Measurements from ENCODE around the gene CLEC10A.

DNA sequence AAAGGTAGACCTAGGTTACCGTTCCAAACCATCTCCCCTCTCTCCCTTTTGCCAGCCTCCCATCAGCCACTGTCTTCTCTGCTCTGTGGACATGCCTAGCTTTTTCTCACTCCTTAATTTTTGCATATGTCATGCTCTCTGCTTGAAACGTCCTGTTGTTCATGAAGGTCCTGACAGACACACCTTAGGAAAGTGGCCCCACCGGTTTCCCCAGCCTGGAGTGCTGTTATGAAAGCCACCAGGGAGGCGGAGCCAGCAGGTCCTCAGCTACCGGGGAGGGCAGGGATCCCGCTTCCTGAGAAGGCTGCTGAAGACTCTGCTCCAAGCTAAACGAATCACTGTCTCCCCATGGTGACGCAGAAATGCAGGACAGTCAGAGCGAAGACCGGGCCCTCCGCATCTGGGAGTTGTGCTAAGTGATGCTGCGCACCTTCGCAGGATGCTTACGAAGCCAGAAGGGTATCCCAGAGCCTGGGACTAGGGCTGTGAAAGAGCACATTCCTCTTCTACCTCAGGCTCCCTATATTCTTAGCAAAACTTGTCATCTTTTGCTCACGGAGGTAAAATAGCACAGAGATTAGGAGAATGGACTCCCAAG, 33.8 kb downstream of the CLEC10A start:
- no peak for TF ChIP-seq EZH2phosphoT487 (IDR thresholded peaks at IDR 0.05; ENCODE audit: borderline replicate concordance)
- TF ChIP-seq, protein P1, sequence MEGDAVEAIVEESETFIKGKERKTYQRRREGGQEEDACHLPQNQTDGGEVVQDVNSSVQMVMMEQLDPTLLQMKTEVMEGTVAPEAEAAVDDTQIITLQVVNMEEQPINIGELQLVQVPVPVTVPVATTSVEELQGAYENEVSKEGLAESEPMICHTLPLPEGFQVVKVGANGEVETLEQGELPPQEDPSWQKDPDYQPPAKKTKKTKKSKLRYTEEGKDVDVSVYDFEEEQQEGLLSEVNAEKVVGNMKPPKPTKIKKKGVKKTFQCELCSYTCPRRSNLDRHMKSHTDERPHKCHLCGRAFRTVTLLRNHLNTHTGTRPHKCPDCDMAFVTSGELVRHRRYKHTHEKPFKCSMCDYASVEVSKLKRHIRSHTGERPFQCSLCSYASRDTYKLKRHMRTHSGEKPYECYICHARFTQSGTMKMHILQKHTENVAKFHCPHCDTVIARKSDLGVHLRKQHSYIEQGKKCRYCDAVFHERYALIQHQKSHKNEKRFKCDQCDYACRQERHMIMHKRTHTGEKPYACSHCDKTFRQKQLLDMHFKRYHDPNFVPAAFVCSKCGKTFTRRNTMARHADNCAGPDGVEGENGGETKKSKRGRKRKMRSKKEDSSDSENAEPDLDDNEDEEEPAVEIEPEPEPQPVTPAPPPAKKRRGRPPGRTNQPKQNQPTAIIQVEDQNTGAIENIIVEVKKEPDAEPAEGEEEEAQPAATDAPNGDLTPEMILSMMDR (conservative IDR thresholded peaks at IDR 0.05; ENCODE audit: low read length) = no peak
